GM23338 (cell line): ENCODE data around the gene SLC9C1. TPM values are rescaled to one million over a fixed set of nuclear protein-coding genes. Genes with fewer than 3 reads are reported as not detected.

Experiments used
- ATAC-seq: fragments of 200-7000 bp; cut with Tn5 transposase; 3 replicates; pipeline ENCODE4 v1.9.1; 2020
- DNase-seq: peaks from one replicate; pipeline ENCODE4 v3.0.0-alpha.2; 2015; ENCODE audit warnings: low spot score
- H2AFZ ChIP-seq: fragments of 200-600 bp; sonication (generic); 2 replicates; pipeline ENCODE4 v1.8.0; 2016; ENCODE audit warnings: antibody characterized with exemption, mild to moderate bottlenecking, moderate library complexity
- H3F3A ChIP-seq: fragments of 200-600 bp; sonication (generic); replicated peaks from 2 replicates; pipeline ENCODE4 v1.8.0; 2017; ENCODE audit warnings: antibody characterized with exemption, mixed run types, low read depth
- H3K27ac ChIP-seq: fragments of 200-600 bp; sonication (generic); 2 replicates; pipeline ENCODE4 v1.6.1; 2016; ENCODE audit warnings: low read depth
- H3K27me3 ChIP-seq: fragments of 200-600 bp; sonication (generic); 2 replicates; pipeline ENCODE4 v1.8.0; 2016; ENCODE audit warnings: mild to moderate bottlenecking, mixed run types, moderate library complexity; ENCODE audit not compliant: insufficient read depth
- H3K36me3 ChIP-seq: fragments of 200-600 bp; sonication (generic); 2 replicates; pipeline ENCODE4 v1.8.0; 2016; ENCODE audit warnings: mild to moderate bottlenecking; ENCODE audit not compliant: insufficient read depth
- H3K4me1 ChIP-seq: fragments of 200-600 bp; sonication (generic); 2 replicates; pipeline ENCODE4 v1.8.0; 2016; ENCODE audit warnings: mild to moderate bottlenecking, moderate library complexity; ENCODE audit not compliant: insufficient read depth
- H3K4me2 ChIP-seq: fragments of 200-600 bp; sonication (generic); 2 replicates; pipeline ENCODE4 v1.7.1; 2017; ENCODE audit warnings: mixed run types
- H3K4me3 ChIP-seq: fragments of 200-600 bp; sonication (generic); 2 replicates; pipeline ENCODE4 v1.6.1; 2016; ENCODE audit warnings: mixed run types
- H3K79me2 ChIP-seq: fragments of 200-600 bp; sonication (generic); replicated peaks from 2 replicates; pipeline ENCODE4 v1.8.0; 2017; ENCODE audit warnings: mild to moderate bottlenecking; ENCODE audit not compliant: insufficient read depth
- H3K9me2 ChIP-seq: fragments of 200-600 bp; sonication (generic); 2 replicates; pipeline ENCODE4 v1.8.0; 2017; ENCODE audit not compliant: insufficient read depth
- H4K20me1 ChIP-seq: fragments of 200-600 bp; sonication (generic); replicated peaks from 2 replicates; pipeline ENCODE4 v1.8.0; 2017; ENCODE audit warnings: mild to moderate bottlenecking; ENCODE audit not compliant: insufficient read depth
- H3K27ac Mint-ChIP-seq: 2 replicates; pipeline ENCODE4 v1.8.0; 2020; ENCODE audit warnings: inconsistent platforms, mild to moderate bottlenecking, moderate library complexity, mixed read lengths
- H3K27me3 Mint-ChIP-seq: 3 replicates; pipeline ENCODE4 v1.8.0; 2022; ENCODE audit warnings: low read depth, mild to moderate bottlenecking, moderate library complexity, mixed read lengths, inconsistent platforms; ENCODE audit not compliant: insufficient read depth, poor library complexity
- H3K36me3 Mint-ChIP-seq: 3 replicates; pipeline ENCODE4 v1.8.0; 2021; ENCODE audit warnings: low read depth, mild to moderate bottlenecking, inconsistent platforms, moderate library complexity, mixed read lengths
- H3K4me1 Mint-ChIP-seq: 3 replicates; pipeline ENCODE4 v1.8.0; 2020; ENCODE audit warnings: mild to moderate bottlenecking, inconsistent platforms, mixed read lengths
- H3K4me3 Mint-ChIP-seq: 3 replicates; pipeline ENCODE4 v1.8.0; 2021; ENCODE audit warnings: moderate library complexity, mild to moderate bottlenecking, inconsistent platforms, mixed read lengths
- H3K9me3 Mint-ChIP-seq: 3 replicates; pipeline ENCODE4 v1.8.0; 2020; ENCODE audit warnings: moderate library complexity, mild to moderate bottlenecking, inconsistent platforms, mixed read lengths
- ETS1 ChIP-seq: IDR thresholded peaks from 2 replicates; pipeline ENCODE4 v1.6.1; 2016; ENCODE audit warnings: antibody characterized with exemption
- EZH2 ChIP-seq: fragments of 200-600 bp; sonication (generic); IDR thresholded peaks from one replicate; pipeline ENCODE4 v1.8.0; 2017; ENCODE audit warnings: antibody characterized with exemption, mild to moderate bottlenecking, low read depth; ENCODE audit not compliant: unreplicated experiment
- JUNB ChIP-seq: IDR thresholded peaks from one replicate; pipeline ENCODE4 v1.6.1; 2016; ENCODE audit warnings: antibody characterized with exemption; ENCODE audit not compliant: unreplicated experiment
- STAT1 ChIP-seq: IDR thresholded peaks from one replicate; pipeline ENCODE4 v1.6.1; 2016; ENCODE audit warnings: antibody characterized with exemption; ENCODE audit not compliant: unreplicated experiment
- ZNF114 ChIP-seq: fragments of 250-450 bp; sonication (Bioruptor Pico); IDR thresholded peaks from 2 replicates; pipeline ENCODE4 v1.5.0; 2020; ENCODE audit warnings: mild to moderate bottlenecking, moderate library complexity
- ZNF462 ChIP-seq: fragments of 250-450 bp; sonication (Bioruptor Pico); IDR thresholded peaks from 2 replicates; pipeline ENCODE4 v1.5.0; 2020; ENCODE audit warnings: mild to moderate bottlenecking, moderate library complexity
- polyA plus RNA-seq: library from polyadenylated mRNA; unstranded; fragments of >200 nt; fragmentation: Nextera tagmentation; extraction: Ambion mirVana; gene quantifications from 2 replicates; pipeline ENCODE4 v1.2.1, GENCODE V29; 2016
- total RNA-seq: library from RNA; depleted of rRNA; stranded (reverse); fragments of >200 nt; shearing (Covaris generic); gene quantifications from 2 replicates; pipeline ENCODE4 v1.2.3, GENCODE V29; 2014

Gene SLC9C1
- total and polyA plus RNA-seq, 2 experiments from 2014 or later = 0.97 to 1.8 TPM

GRCh38 chr3:112338727-112339056 is 44.7 kb upstream of the SLC9C1 start (continued):
- TF ChIP-seq ZNF462 (CRISPR knock-in tag) (no peak), ZNF114 (CRISPR knock-in tag) (no peak)

GRCh38 chr3:112338021-112338726 is 44.2 kb upstream of the SLC9C1 start:
- no peak overlapping the region for H3K4me3 ChIP-seq
- TF ChIP-seq ETS1 = no peak
- no peak for TF ChIP-seq STAT1
- no peak for TF ChIP-seq ZNF462 (CRISPR knock-in tag)
- no peak for TF ChIP-seq EZH2
- no peak for TF ChIP-seq JUNB

More at GRCh38 chr3:112338021-112338726, 44.2 kb upstream of the SLC9C1 start:
- Mint-ChIP-seq H3K4me3 (no peak overlapping the region), H3K9me3 (no peaks in the 10 kb centered on the region), H3K4me1 (peaks cover 67% of the 10 kb centered on the region), H3K36me3 (peaks cover 65% of the 10 kb centered on the region), H3K27ac (no peak overlapping the region; the same call in 1 of the 2 replicates), H3K27me3 (peaks cover 13% of the 10 kb centered on the region)
- Histone ChIP-seq H3K27me3 (no peaks in the 10 kb centered on the region), H3K9me2 (no peaks in the 10 kb centered on the region), H3K4me1 (peaks cover 66% of the 10 kb centered on the region), H3K4me2 (no peak overlapping the region), H4K20me1 (no peaks in the 10 kb centered on the region), H3F3A (no peaks in the 10 kb centered on the region), H3K27ac (no peak overlapping the region), H3K79me2 (peaks cover 100% of the 10 kb centered on the region), H2AFZ (no peak overlapping the region), H3K36me3 (no peaks in the 10 kb centered on the region)
- no peak for DNase-seq
- ATAC-seq = no peak
